ENCODE data around the gene LAMA3. TPM values are rescaled to one million over a fixed set of nuclear protein-coding genes. Genes with fewer than 3 reads are reported as not detected.

LAMA3 gene
- total RNA-seq, 1 donor: 8.3 TPM

- H3K4me2 ChIP-seq (ENCODE audit: insufficient read depth, low read length): peak overlapping the region; percentile 44
- no peaks in the 10 kb centered on the region for H3K79me2 ChIP-seq (ENCODE audit: insufficient read depth, low read length)
- no peaks in the 10 kb centered on the region for H3K27me3 ChIP-seq (ENCODE audit: insufficient read depth, low read length)
- no peaks in the 10 kb centered on the region for H3K9me3 ChIP-seq (ENCODE audit: low read depth, low read length)
- peak overlapping the region; percentile 80 for H2AFZ ChIP-seq (ENCODE audit: low read length)
- no peak overlapping the region for H3K4me3 ChIP-seq (ENCODE audit: insufficient read depth, low read length)
- no peak for TF ChIP-seq CTCF (IDR thresholded peaks at IDR 0.05; ENCODE audit: extremely low read depth, low read depth, low read length)
- H3K36me3 ChIP-seq (ENCODE audit: insufficient read depth, low read length): no peaks in the 10 kb centered on the region
- H4K20me1 ChIP-seq (ENCODE audit: insufficient read depth, low read length): no peaks in the 10 kb centered on the region
- H3K27ac ChIP-seq (ENCODE audit: low read depth, low read length): no peak overlapping the region
- peaks cover 10% of the 10 kb centered on the region for H3K4me1 ChIP-seq (ENCODE audit: insufficient read depth, low read length)
- no peak for DNase-seq (ENCODE audit: insufficient read length, low spot score, missing footprints)
These were observed 195.6 kb downstream of the LAMA3 start for GRCh38 chr18:23884681-23885375.

GRCh38 chr18:23885750-23886149 is 196.5 kb downstream of the LAMA3 start:
- H3K79me2 ChIP-seq (ENCODE audit: insufficient read depth, low read length): no peaks in the 10 kb centered on the region
- no peaks in the 10 kb centered on the region for H3K27me3 ChIP-seq (ENCODE audit: insufficient read depth, low read length)
- DNase-seq (ENCODE audit: insufficient read length, low spot score, missing footprints): no peak
- no peak overlapping the region for H3K4me3 ChIP-seq (ENCODE audit: insufficient read depth, low read length)
- no peak overlapping the region for H2AFZ ChIP-seq (ENCODE audit: low read length)
- no peaks in the 10 kb centered on the region for H3K36me3 ChIP-seq (ENCODE audit: insufficient read depth, low read length)
- no peak for TF ChIP-seq CTCF (IDR thresholded peaks at IDR 0.05; ENCODE audit: extremely low read depth, low read depth, low read length)
- H3K4me1 ChIP-seq (ENCODE audit: insufficient read depth, low read length): peaks cover 19% of the 10 kb centered on the region
- no peaks in the 10 kb centered on the region for H3K9me3 ChIP-seq (ENCODE audit: low read depth, low read length)
- H3K4me2 ChIP-seq (ENCODE audit: insufficient read depth, low read length): no peak overlapping the region
- no peaks in the 10 kb centered on the region for H4K20me1 ChIP-seq (ENCODE audit: insufficient read depth, low read length)
- no peak overlapping the region for H3K27ac ChIP-seq (ENCODE audit: low read depth, low read length)

- Histone ChIP-seq H3K79me2 (ENCODE audit: insufficient read depth, low read length) (no peaks in the 10 kb centered on the region), H3K4me2 (ENCODE audit: insufficient read depth, low read length) (no peak overlapping the region), H2AFZ (ENCODE audit: low read length) (no peak overlapping the region), H3K27ac (ENCODE audit: low read depth, low read length) (no peak overlapping the region), H3K36me3 (ENCODE audit: insufficient read depth, low read length) (no peaks in the 10 kb centered on the region), H4K20me1 (ENCODE audit: insufficient read depth, low read length) (no peaks in the 10 kb centered on the region), H3K9me3 (ENCODE audit: low read depth, low read length) (no peaks in the 10 kb centered on the region), H3K27me3 (ENCODE audit: insufficient read depth, low read length) (no peaks in the 10 kb centered on the region), H3K4me1 (ENCODE audit: insufficient read depth, low read length) (peaks cover 19% of the 10 kb centered on the region), H3K4me3 (ENCODE audit: insufficient read depth, low read length) (no peak overlapping the region)
- DNase-seq (ENCODE audit: insufficient read length, low spot score, missing footprints): no peak
- TF ChIP-seq CTCF (IDR thresholded peaks at IDR 0.05; ENCODE audit: extremely low read depth, low read depth, low read length): no peak
These were observed 197.8 kb downstream of the LAMA3 start for GRCh38 chr18:23887035-23887434.

- Histone ChIP-seq H3K36me3 (ENCODE audit: insufficient read depth, low read length) (no peaks in the 10 kb centered on the region), H3K79me2 (ENCODE audit: insufficient read depth, low read length) (no peaks in the 10 kb centered on the region), H2AFZ (ENCODE audit: low read length) (no peak overlapping the region), H3K4me1 (ENCODE audit: insufficient read depth, low read length) (peaks cover 19% of the 10 kb centered on the region), H3K9me3 (ENCODE audit: low read depth, low read length) (no peaks in the 10 kb centered on the region), H3K27ac (ENCODE audit: low read depth, low read length) (no peak overlapping the region), H3K4me2 (ENCODE audit: insufficient read depth, low read length) (no peak overlapping the region), H3K27me3 (ENCODE audit: insufficient read depth, low read length) (no peaks in the 10 kb centered on the region), H4K20me1 (ENCODE audit: insufficient read depth, low read length) (no peaks in the 10 kb centered on the region), H3K4me3 (ENCODE audit: insufficient read depth, low read length) (no peak overlapping the region)
- no peak for DNase-seq (ENCODE audit: insufficient read length, low spot score, missing footprints)
- no peak for TF ChIP-seq CTCF (IDR thresholded peaks at IDR 0.05; ENCODE audit: extremely low read depth, low read depth, low read length)
These were observed 198.2 kb downstream of the LAMA3 start for GRCh38 chr18:23887493-23887892.
